GM23338 (cell line): ENCODE measurements around the gene JAKMIP1. TPM values are rescaled to one million over a fixed set of nuclear protein-coding genes. Genes with fewer than 3 reads are reported as not detected.

ENCODE experiments used
- ATAC-seq: fragments of 200-7000 bp; cut with Tn5 transposase; 3 replicates; pipeline ENCODE4 v1.9.1; 2020
- DNase-seq: peaks from one replicate; pipeline ENCODE4 v3.0.0-alpha.2; 2015; ENCODE audit warnings: low spot score
- H2AFZ ChIP-seq: fragments of 200-600 bp; sonication (generic); 2 replicates; pipeline ENCODE4 v1.8.0; 2016; ENCODE audit warnings: antibody characterized with exemption, mild to moderate bottlenecking, moderate library complexity
- H3F3A ChIP-seq: fragments of 200-600 bp; sonication (generic); replicated peaks from 2 replicates; pipeline ENCODE4 v1.8.0; 2017; ENCODE audit warnings: antibody characterized with exemption, mixed run types, low read depth
- H3K27ac ChIP-seq: fragments of 200-600 bp; sonication (generic); 2 replicates; pipeline ENCODE4 v1.6.1; 2016; ENCODE audit warnings: low read depth
- H3K27me3 ChIP-seq: fragments of 200-600 bp; sonication (generic); 2 replicates; pipeline ENCODE4 v1.8.0; 2016; ENCODE audit warnings: mild to moderate bottlenecking, mixed run types, moderate library complexity; ENCODE audit not compliant: insufficient read depth
- H3K36me3 ChIP-seq: fragments of 200-600 bp; sonication (generic); 2 replicates; pipeline ENCODE4 v1.8.0; 2016; ENCODE audit warnings: mild to moderate bottlenecking; ENCODE audit not compliant: insufficient read depth
- H3K4me1 ChIP-seq: fragments of 200-600 bp; sonication (generic); 2 replicates; pipeline ENCODE4 v1.8.0; 2016; ENCODE audit warnings: mild to moderate bottlenecking, moderate library complexity; ENCODE audit not compliant: insufficient read depth
- H3K4me2 ChIP-seq: fragments of 200-600 bp; sonication (generic); 2 replicates; pipeline ENCODE4 v1.7.1; 2017; ENCODE audit warnings: mixed run types
- H3K4me3 ChIP-seq: fragments of 200-600 bp; sonication (generic); 2 replicates; pipeline ENCODE4 v1.6.1; 2016; ENCODE audit warnings: mixed run types
- H3K79me2 ChIP-seq: fragments of 200-600 bp; sonication (generic); replicated peaks from 2 replicates; pipeline ENCODE4 v1.8.0; 2017; ENCODE audit warnings: mild to moderate bottlenecking; ENCODE audit not compliant: insufficient read depth
- H3K9me2 ChIP-seq: fragments of 200-600 bp; sonication (generic); 2 replicates; pipeline ENCODE4 v1.8.0; 2017; ENCODE audit not compliant: insufficient read depth
- H4K20me1 ChIP-seq: fragments of 200-600 bp; sonication (generic); replicated peaks from 2 replicates; pipeline ENCODE4 v1.8.0; 2017; ENCODE audit warnings: mild to moderate bottlenecking; ENCODE audit not compliant: insufficient read depth
- H3K27ac Mint-ChIP-seq: 2 replicates; pipeline ENCODE4 v1.8.0; 2020; ENCODE audit warnings: inconsistent platforms, mild to moderate bottlenecking, moderate library complexity, mixed read lengths
- H3K27me3 Mint-ChIP-seq: 3 replicates; pipeline ENCODE4 v1.8.0; 2022; ENCODE audit warnings: low read depth, mild to moderate bottlenecking, moderate library complexity, mixed read lengths, inconsistent platforms; ENCODE audit not compliant: insufficient read depth, poor library complexity
- H3K36me3 Mint-ChIP-seq: 3 replicates; pipeline ENCODE4 v1.8.0; 2021; ENCODE audit warnings: low read depth, mild to moderate bottlenecking, inconsistent platforms, moderate library complexity, mixed read lengths
- H3K4me1 Mint-ChIP-seq: 3 replicates; pipeline ENCODE4 v1.8.0; 2020; ENCODE audit warnings: mild to moderate bottlenecking, inconsistent platforms, mixed read lengths
- H3K4me3 Mint-ChIP-seq: 3 replicates; pipeline ENCODE4 v1.8.0; 2021; ENCODE audit warnings: moderate library complexity, mild to moderate bottlenecking, inconsistent platforms, mixed read lengths
- H3K9me3 Mint-ChIP-seq: 3 replicates; pipeline ENCODE4 v1.8.0; 2020; ENCODE audit warnings: moderate library complexity, mild to moderate bottlenecking, inconsistent platforms, mixed read lengths
- CREB1 ChIP-seq: fragments of 250-450 bp; sonication (Bioruptor Pico); IDR thresholded peaks from 2 replicates; pipeline ENCODE4 v1.5.0; 2020; ENCODE audit warnings: low read depth, mild to moderate bottlenecking, moderate library complexity
- CTCF ChIP-seq, 2 experiments: fragments of 200-600 bp in 1 of 2; sonication (generic) in 1 of 2; conservative IDR thresholded peaks; 2 replicates each; pipeline versions ENCODE4 v1.5.1 to v1.6.1; 2016 to 2017; ENCODE audit warnings: antibody characterized with exemption in 2 of 2, low read depth in 2 of 2, mild to moderate bottlenecking in 2 of 2, moderate library complexity in 1 of 2
- ETS1 ChIP-seq: IDR thresholded peaks from 2 replicates; pipeline ENCODE4 v1.6.1; 2016; ENCODE audit warnings: antibody characterized with exemption
- EZH2 ChIP-seq: fragments of 200-600 bp; sonication (generic); IDR thresholded peaks from one replicate; pipeline ENCODE4 v1.8.0; 2017; ENCODE audit warnings: antibody characterized with exemption, mild to moderate bottlenecking, low read depth; ENCODE audit not compliant: unreplicated experiment
- EZH2phosphoT487 ChIP-seq: fragments of 200-600 bp; sonication (generic); IDR thresholded peaks from one replicate; pipeline ENCODE4 v1.8.1; 2018; ENCODE audit warnings: antibody characterized with exemption; ENCODE audit not compliant: unreplicated experiment
- JUNB ChIP-seq: IDR thresholded peaks from one replicate; pipeline ENCODE4 v1.6.1; 2016; ENCODE audit warnings: antibody characterized with exemption; ENCODE audit not compliant: unreplicated experiment
- NANOG ChIP-seq: IDR thresholded peaks from 2 replicates; pipeline ENCODE4 v1.6.1; 2016; ENCODE audit warnings: antibody characterized with exemption, borderline replicate concordance
- POLR2AphosphoS5 ChIP-seq: IDR thresholded peaks from 2 replicates; pipeline ENCODE4 v1.6.1; 2016; ENCODE audit warnings: antibody characterized with exemption, low read depth
- STAT1 ChIP-seq: IDR thresholded peaks from one replicate; pipeline ENCODE4 v1.6.1; 2016; ENCODE audit warnings: antibody characterized with exemption; ENCODE audit not compliant: unreplicated experiment
- ZNF114 ChIP-seq: fragments of 250-450 bp; sonication (Bioruptor Pico); IDR thresholded peaks from 2 replicates; pipeline ENCODE4 v1.5.0; 2020; ENCODE audit warnings: mild to moderate bottlenecking, moderate library complexity
- ZNF331 ChIP-seq: fragments of 250-450 bp; sonication (Bioruptor Pico); IDR thresholded peaks from 2 replicates; pipeline ENCODE4 v1.5.0; 2020; ENCODE audit warnings: low read depth, mild to moderate bottlenecking, moderate library complexity
- polyA plus RNA-seq: library from polyadenylated mRNA; unstranded; fragments of >200 nt; fragmentation: Nextera tagmentation; extraction: Ambion mirVana; gene quantifications from 2 replicates; pipeline ENCODE4 v1.2.1, GENCODE V29; 2016
- total RNA-seq: library from RNA; depleted of rRNA; stranded (reverse); fragments of >200 nt; shearing (Covaris generic); gene quantifications from 2 replicates; pipeline ENCODE4 v1.2.3, GENCODE V29; 2014
- TF ChIP-seq, protein P1 (sequence below): IDR thresholded peaks from one replicate; pipeline ENCODE4 v1.6.1; 2018; ENCODE audit warnings: antibody characterized with exemption; ENCODE audit not compliant: unreplicated experiment
- TF ChIP-seq, protein P2 (sequence below): fragments of 250-450 bp; sonication (Bioruptor Pico); IDR thresholded peaks from 2 replicates; pipeline ENCODE4 v1.5.0; 2020; ENCODE audit warnings: mild to moderate bottlenecking, moderate library complexity

JAKMIP1 gene
- total and polyA plus RNA-seq, 2 experiments from 2014 or later: 4.6 to 5.1 TPM

DNA sequence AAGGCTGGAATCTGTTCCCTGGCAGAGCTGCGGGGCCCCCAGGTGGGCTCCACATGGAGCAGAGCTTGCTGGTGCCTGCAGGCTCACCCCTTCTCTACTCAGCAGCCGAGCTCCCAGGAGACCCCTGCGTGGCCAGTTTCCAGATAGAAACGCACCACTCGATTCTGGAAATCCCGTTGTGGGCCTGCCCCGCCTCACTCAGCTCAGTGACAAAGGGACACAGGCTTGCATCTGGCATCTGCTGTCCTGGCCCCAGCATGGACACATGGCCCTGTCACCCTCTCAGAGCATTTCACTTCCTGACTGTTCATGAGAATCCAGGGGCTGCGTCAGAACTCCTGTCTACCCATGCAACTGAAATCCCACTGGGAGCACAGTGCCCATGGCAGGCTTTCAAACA lies 161.6 kb downstream of the JAKMIP1 start:
- no peak for TF ChIP-seq ZNF114 (CRISPR knock-in tag)
- no peak for TF ChIP-seq EZH2
- no peak for TF ChIP-seq ETS1
- TF ChIP-seq CTCF (conservative IDR thresholded peaks at IDR 0.05; ENCODE audit: low read depth in 2 of 2): no peak
- no peak for TF ChIP-seq POLR2AphosphoS5
- no peak for TF ChIP-seq ZNF331 (CRISPR knock-in tag)
- TF ChIP-seq, protein P1, sequence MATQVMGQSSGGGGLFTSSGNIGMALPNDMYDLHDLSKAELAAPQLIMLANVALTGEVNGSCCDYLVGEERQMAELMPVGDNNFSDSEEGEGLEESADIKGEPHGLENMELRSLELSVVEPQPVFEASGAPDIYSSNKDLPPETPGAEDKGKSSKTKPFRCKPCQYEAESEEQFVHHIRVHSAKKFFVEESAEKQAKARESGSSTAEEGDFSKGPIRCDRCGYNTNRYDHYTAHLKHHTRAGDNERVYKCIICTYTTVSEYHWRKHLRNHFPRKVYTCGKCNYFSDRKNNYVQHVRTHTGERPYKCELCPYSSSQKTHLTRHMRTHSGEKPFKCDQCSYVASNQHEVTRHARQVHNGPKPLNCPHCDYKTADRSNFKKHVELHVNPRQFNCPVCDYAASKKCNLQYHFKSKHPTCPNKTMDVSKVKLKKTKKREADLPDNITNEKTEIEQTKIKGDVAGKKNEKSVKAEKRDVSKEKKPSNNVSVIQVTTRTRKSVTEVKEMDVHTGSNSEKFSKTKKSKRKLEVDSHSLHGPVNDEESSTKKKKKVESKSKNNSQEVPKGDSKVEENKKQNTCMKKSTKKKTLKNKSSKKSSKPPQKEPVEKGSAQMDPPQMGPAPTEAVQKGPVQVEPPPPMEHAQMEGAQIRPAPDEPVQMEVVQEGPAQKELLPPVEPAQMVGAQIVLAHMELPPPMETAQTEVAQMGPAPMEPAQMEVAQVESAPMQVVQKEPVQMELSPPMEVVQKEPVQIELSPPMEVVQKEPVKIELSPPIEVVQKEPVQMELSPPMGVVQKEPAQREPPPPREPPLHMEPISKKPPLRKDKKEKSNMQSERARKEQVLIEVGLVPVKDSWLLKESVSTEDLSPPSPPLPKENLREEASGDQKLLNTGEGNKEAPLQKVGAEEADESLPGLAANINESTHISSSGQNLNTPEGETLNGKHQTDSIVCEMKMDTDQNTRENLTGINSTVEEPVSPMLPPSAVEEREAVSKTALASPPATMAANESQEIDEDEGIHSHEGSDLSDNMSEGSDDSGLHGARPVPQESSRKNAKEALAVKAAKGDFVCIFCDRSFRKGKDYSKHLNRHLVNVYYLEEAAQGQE: no peak
- no peak for TF ChIP-seq STAT1
- TF ChIP-seq, protein P2, sequence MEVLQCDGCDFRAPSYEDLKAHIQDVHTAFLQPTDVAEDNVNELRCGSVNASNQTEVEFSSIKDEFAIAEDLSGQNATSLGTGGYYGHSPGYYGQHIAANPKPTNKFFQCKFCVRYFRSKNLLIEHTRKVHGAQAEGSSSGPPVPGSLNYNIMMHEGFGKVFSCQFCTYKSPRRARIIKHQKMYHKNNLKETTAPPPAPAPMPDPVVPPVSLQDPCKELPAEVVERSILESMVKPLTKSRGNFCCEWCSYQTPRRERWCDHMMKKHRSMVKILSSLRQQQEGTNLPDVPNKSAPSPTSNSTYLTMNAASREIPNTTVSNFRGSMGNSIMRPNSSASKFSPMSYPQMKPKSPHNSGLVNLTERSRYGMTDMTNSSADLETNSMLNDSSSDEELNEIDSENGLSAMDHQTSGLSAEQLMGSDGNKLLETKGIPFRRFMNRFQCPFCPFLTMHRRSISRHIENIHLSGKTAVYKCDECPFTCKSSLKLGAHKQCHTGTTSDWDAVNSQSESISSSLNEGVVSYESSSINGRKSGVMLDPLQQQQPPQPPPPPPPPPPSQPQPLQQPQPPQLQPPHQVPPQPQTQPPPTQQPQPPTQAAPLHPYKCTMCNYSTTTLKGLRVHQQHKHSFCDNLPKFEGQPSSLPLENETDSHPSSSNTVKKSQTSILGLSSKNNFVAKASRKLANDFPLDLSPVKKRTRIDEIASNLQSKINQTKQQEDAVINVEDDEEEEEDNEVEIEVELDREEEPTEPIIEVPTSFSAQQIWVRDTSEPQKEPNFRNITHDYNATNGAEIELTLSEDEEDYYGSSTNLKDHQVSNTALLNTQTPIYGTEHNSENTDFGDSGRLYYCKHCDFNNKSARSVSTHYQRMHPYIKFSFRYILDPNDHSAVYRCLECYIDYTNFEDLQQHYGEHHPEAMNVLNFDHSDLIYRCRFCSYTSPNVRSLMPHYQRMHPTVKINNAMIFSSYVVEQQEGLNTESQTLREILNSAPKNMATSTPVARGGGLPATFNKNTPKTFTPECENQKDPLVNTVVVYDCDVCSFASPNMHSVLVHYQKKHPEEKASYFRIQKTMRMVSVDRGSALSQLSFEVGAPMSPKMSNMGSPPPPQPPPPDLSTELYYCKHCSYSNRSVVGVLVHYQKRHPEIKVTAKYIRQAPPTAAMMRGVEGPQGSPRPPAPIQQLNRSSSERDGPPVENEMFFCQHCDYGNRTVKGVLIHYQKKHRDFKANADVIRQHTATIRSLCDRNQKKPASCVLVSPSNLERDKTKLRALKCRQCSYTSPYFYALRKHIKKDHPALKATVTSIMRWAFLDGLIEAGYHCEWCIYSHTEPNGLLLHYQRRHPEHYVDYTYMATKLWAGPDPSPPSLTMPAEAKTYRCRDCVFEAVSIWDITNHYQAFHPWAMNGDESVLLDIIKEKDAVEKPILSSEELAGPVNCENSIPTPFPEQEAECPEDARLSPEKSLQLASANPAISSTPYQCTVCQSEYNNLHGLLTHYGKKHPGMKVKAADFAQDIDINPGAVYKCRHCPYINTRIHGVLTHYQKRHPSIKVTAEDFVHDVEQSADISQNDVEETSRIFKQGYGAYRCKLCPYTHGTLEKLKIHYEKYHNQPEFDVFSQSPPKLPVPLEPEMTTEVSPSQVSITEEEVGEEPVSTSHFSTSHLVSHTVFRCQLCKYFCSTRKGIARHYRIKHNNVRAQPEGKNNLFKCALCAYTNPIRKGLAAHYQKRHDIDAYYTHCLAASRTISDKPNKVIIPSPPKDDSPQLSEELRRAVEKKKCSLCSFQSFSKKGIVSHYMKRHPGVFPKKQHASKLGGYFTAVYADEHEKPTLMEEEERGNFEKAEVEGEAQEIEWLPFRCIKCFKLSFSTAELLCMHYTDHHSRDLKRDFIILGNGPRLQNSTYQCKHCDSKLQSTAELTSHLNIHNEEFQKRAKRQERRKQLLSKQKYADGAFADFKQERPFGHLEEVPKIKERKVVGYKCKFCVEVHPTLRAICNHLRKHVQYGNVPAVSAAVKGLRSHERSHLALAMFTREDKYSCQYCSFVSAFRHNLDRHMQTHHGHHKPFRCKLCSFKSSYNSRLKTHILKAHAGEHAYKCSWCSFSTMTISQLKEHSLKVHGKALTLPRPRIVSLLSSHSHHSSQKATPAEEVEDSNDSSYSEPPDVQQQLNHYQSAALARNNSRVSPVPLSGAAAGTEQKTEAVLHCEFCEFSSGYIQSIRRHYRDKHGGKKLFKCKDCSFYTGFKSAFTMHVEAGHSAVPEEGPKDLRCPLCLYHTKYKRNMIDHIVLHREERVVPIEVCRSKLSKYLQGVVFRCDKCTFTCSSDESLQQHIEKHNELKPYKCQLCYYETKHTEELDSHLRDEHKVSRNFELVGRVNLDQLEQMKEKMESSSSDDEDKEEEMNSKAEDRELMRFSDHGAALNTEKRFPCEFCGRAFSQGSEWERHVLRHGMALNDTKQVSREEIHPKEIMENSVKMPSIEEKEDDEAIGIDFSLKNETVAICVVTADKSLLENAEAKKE: no peak
- TF ChIP-seq JUNB: no peak
- TF ChIP-seq EZH2phosphoT487: no peak
- TF ChIP-seq NANOG: no peak
- no peak for TF ChIP-seq CREB1
- peaks cover 5% of the 10 kb centered on the region for H3K27me3 Mint-ChIP-seq
- no peaks in the 10 kb centered on the region for H3K9me3 Mint-ChIP-seq
- no peaks in the 10 kb centered on the region for H3K4me1 ChIP-seq
- no peak overlapping the region for H3K4me3 Mint-ChIP-seq
- H3F3A ChIP-seq: no peaks in the 10 kb centered on the region
- H3K36me3 Mint-ChIP-seq: no peaks in the 10 kb centered on the region
- no peaks in the 10 kb centered on the region for H3K27me3 ChIP-seq
- H3K4me2 ChIP-seq: no peak overlapping the region
- H4K20me1 ChIP-seq: no peaks in the 10 kb centered on the region
- no peaks in the 10 kb centered on the region for H3K79me2 ChIP-seq
- no peak overlapping the region for H3K4me3 ChIP-seq
- DNase-seq (no peak), ATAC-seq (no peak)
- peaks cover 5% of the 10 kb centered on the region; the same call in 2 of the 3 replicates for H3K4me1 Mint-ChIP-seq
- no peaks in the 10 kb centered on the region for H3K36me3 ChIP-seq
- H3K27ac ChIP-seq: no peak overlapping the region
- no peak overlapping the region for H3K27ac Mint-ChIP-seq
- no peak overlapping the region for H2AFZ ChIP-seq
- H3K9me2 ChIP-seq: no peaks in the 10 kb centered on the region
